HG02943 (cell line): Measurements from ENCODE around the gene CST4.
"Not testable (repeated sequence)": the region's sequence is repeated elsewhere in the genome, so short reads cannot be mapped to it uniquely, and the experiment has no call there.

Experiments
- ATAC-seq: cut with Tn5 transposase; IDR thresholded peaks from one replicate; pipeline ENCODE4 v1.9.1; 2021; ENCODE audit warnings: mild to moderate bottlenecking, low read depth, moderate library complexity; ENCODE audit not compliant: unreplicated experiment

Gene CST4, protein sequence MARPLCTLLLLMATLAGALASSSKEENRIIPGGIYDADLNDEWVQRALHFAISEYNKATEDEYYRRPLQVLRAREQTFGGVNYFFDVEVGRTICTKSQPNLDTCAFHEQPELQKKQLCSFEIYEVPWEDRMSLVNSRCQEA

DNA sequence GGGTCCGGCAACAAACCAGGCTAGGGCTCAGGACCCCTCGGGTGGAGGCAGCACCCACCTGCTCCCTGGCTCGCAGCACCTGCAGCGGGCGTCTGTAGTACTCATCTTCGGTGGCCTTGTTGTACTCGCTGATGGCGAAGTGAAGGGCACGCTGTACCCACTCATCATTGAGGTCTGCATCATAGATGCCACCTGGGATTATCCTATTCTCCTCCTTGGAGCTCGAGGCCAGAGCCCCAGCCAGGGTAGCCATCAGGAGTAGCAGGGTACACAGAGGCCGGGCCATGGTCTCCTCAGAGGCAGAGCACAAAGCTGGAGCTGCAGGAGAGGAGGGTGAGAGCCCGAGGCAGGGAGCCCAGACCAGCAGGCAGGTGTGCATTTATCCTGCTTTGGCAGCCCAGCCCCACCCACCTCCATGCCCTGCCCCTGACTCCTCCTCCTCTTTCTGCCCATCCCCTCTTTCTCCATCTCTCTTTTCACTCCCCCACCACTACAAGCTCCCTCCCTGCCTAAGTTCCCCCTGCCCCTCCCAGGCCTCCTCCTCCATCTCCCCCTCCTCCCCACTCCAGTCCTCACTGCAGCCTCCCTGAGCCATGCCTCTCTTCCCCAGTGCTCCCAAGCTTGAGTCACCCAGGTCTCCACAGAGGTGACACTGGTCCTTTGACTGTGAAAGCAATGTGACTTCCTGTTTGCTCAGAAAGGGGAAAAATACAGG, at the start of gene CST4:
Gene CST4 (minus strand): TSS at position 355 of the 715 bp plus-strand sequence. CDS start 69 bp downstream, at position 286.
- not testable (repeated sequence) for ATAC-seq

DNA sequence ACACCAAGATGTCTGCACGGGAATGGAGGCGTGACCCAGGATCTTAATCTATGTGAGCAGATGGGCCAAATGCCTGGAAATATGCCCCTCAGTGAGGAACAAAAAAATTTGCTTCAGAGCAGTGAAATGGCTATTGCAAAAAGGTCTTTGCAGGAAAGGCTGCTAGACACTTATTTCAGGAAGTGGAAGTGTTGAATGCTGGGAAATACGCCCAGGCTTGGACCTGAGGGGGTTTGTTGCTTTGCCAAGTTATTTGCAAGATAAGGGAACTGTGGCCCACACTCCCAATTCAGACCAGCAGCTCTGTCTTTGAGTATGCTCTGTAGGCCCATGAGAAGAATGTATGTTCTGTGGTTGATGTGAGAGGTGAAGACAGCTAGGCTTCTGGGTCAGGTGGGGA, 46.6 kb upstream of the CST4 start:
- not testable (repeated sequence) for ATAC-seq

DNA sequence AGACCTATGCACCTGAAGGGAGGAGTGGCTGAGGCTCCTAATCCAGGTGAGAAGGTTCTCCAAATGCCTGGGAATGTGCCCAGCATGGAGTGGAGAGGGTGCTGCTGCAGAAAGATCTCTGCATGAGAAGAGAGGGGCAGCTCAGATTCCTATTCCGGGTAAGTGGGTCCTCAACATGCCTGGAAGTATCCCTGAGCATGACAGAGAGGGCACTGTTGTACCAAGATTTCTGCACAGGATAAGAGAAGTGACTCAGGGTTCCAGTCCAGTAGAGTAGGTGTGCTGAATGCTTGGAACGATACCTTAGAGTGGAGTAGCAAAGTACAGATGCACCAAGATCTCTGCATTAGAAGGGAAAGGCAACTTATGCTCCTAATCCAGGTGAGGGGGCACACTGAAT, 46.1 kb upstream of the CST4 start:
- ATAC-seq = not testable (repeated sequence)

DNA sequence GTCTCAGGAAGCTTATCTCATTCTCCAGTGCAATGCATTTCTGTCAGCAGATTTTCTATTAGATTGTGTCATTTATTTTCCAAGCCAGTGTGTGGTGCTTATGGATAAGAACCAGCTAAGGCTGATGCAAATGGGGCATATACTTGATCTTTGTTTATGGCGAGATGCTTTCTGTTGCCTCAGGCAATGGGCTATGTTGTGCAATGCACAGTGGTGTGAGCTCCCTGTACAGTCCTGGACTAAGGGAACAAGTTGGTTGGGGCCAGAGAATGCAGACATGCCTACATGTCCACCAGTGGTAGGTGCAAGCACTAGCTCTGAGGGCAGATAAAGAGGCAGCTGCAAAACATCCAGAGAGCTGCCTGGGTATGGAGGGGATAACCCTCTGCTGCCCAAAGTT, 45.6 kb upstream of the CST4 start:
- not testable (repeated sequence) for ATAC-seq

DNA sequence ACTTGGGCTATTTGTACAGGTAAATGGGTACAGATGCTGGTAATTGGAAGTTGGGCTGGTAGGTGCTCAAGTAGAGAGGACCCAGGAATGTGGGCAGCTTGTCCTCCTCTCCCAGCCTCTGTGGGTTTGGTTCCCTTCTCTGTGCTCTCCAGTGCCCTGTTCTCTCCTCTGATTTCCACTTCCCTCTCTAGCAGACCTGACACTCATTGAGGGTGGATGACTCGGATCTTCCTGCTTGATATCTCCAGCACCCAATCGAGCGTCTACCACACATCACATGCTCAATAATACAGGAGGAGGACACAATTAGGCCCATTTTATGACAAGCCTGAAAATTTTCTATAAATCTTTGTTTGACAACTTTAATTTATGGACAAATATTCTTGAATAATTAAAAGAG, 38.2 kb upstream of the CST4 start:
- ATAC-seq = no peak

DNA sequence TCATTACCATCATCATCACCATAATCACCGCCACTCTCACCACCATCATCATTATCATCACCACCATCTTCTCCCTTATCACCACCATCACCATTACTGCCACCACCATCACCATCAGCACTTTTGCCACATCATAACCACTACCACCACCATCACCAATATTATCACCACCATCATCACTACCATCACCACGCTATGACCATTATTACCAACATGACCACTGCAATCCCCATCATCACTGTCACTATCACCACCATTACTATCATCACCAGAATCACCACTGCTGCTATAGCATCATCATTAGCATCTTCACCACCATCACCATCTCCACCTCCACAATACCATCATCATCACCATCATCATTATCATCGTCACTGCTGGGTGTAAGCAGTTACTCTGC, 36.3 kb upstream of the CST4 start:
- ATAC-seq = no peak

DNA sequence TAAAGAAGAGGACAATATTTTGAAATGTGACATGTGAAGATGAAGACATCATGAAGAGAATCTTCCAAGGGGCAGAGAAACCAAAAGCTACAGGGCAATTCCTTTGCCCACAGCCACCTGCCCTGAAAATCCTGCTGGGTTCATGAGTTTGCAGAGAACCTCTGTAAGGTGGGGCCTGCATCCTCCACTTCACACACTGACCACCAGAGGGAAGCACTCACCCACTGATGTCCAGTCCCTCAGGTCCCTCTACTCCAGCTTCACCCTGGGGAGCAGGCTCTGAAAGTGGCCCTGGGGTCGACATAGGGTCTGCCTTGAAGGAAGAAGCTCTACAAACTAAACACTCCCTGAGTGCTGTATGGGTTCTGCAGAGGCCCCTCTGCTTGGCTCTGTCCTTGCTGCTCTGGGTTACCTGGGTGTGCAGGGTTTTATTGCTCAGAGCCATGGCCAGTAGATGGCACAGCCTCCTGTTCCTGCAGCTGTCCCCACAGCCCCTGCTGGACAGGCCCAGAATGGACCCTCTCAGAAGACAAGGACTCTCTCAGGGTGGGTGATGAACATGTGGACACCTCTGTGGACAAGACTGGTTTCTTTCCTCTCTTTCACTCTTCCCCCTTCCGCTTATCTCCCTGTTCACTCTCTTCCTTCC, 34.9 kb upstream of the CST4 start:
- ATAC-seq = not testable (repeated sequence)

DNA sequence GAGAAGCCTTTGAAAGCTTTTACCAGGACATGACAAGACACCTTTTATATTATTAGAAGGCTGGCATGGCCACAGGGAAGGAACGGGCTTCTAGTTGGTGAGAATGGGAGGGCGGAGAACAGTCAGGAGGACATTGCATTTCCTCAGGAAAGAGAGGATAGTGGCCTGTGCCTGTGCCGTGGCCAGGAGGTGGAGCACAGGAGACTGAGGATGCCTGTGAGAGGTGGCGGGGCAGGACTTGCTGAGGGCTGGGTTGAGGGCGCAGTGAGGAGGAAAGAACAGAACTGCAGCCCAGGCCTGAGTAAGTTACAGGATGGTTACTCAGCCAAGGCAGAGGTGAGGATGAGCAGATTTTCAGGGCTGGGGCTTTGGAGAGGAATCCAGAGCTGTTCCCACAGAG, 34.0 kb upstream of the CST4 start:
- not testable (repeated sequence) for ATAC-seq

DNA sequence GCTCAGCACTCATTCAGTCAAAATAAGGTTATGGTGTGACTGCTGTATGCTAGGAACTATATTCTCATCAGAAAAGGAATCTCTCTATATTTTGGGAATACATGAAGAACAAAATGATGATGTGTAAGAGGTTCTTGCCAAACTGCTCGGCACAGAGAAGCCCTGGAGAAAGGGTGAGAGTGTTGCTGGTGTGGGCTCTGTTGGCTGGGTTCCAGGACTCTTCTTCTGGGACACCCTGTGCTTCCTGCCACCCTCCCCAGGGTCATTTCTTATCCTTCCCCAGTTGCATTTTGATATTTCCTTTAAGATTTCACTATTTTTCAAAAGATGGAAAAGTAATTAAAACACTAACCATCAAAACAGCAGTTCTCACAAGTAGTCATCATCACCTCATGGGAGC, 33.1 kb upstream of the CST4 start:
- no peak for ATAC-seq

DNA sequence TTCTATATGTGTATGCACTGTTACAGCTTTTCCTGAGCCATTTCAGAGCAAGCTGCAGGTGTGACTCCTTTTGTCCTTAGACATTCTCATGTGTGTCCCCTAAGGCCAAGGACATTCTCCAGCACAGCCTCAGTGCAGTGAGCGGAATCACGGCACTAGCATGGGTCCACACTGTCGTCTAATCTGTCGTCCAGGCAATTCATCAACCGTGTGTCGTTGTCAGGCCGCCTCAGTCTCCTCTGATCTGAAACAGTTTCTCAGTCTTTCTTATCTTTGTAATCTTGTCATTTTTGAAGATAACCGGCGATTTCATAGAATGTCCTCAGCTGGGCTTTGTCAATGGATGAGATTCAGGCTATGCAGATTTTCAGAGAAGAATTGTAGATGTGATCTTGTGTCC, 30.5 kb upstream of the CST4 start:
- not testable (repeated sequence) for ATAC-seq

DNA sequence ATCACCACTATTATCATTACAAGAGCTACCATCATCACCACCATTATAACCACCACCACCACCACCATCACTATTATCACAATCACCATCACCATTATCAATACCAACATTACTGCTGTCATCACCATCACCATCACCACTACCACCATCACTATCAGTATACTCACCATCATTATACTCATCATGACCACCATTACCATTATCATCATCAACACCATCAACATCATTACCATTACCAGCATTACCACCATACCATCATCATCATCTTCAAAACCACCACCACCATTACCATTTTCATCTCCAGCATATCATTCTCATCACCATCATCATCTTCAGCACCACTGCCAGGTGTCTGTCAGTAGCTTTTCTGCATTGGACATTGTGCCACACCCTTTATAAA, 22.9 kb upstream of the CST4 start:
- ATAC-seq = not testable (repeated sequence)

DNA sequence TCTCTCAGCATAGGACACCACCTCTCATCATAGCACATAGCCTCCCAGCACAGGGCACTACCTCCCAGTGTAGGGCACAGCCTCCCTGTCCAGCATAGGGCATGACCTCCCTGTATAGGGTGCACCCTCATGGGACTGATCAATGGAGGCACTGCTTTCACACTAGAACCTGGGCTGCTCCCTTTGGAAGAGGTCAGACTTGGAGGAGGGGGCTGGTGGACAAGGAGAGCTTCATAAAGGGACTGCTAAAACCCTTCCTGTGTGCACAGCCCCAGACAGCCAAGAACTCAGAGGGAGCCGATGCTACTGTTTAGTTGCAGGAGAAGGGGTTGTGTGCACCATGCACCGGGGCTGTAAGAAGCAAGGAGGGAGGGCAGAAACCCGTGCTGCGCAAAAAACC, 21.9 kb upstream of the CST4 start:
- ATAC-seq = no peak

DNA sequence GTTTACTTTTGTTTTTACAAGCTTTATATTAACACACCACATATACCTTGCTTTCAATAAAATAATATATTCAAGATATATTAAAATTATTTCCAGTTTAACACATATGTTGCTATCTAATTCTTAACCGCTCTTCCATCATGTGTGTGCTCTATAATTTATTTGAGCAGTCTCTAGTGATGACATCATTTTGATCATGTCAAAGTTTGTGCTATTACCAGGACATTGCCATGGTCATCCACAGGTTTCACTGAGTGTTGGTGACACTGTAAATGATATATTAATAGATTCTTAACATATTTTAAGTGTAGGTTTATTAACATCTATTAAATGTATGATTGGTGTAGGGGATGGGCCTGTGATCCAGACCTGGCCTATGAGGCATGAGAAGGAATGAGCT, 17.1 kb upstream of the CST4 start:
- ATAC-seq = no peak

DNA sequence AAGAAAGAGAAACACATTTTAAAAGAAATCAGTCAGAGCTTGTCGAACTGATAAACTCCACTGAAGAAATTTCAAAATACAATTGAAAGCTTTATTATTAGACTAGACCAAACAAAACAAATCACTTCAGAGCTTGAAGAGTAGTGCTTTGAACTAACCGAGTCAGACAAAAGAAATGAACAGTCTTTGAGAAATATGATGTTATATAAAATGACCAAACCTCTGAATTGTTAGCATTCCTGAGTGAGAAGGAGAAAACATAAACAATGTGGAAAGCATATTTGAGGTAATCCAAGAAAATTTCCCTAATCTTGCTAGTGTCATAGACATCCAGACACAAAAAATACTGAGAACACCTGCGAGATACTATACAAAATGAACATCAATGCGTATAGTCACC, 13.2 kb upstream of the CST4 start:
- ATAC-seq = no peak

DNA sequence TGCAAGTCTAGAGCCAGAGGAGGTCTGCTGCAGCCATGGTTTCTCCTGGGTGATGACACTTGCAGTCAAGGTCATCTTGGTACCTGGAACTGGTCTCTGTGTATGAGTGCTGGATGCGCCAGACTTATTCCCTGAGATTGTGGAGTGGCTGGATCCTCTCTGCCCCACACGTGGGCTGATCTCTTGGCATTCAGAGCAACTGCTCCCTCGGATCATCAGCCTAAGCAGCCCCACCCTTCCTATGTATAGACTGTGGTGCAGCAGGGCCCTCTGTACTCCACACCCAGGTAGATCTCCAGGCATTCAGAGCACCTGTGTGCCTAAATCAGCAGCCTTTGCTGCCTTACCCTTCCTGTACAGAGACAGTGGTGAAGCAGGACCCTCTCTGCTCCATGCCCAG, 12.1 kb upstream of the CST4 start:
- no peak for ATAC-seq

DNA sequence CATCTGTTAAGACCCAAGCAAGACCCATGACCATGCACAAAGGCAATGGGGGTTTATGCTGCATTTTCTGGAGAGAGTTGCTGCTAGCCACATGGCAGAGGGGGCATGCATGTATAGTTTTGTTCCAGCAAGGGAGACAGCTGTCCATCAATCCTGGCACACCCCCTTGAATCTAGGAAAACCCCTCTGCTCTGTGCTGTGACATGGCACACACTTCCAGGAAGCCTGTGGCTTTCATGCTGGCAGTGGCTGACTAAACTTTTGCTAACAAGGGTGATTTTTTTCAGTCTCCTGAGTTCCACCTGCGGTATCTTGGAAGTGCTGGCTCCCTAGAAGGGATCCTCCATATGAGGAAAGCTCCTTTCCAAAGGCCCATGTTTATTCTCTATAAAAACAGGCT, 9.1 kb upstream of the CST4 start:
- ATAC-seq = no peak

DNA sequence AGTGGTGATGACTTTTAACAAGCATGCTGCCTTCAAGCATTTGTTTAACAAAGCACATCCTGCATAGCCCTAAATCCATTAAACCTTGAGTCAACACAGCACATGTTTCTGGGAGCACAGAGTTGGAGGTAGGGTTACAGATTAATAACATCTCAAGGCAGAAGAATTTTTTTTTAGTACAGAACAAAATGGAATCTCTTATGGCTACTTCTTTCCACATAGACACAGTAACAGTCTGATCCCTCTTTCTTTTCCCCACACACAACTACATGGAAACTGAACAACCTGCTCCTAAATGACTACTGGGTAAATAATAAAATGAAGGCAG, 6.2 kb upstream of the CST4 start:
- not testable (repeated sequence) for ATAC-seq

DNA sequence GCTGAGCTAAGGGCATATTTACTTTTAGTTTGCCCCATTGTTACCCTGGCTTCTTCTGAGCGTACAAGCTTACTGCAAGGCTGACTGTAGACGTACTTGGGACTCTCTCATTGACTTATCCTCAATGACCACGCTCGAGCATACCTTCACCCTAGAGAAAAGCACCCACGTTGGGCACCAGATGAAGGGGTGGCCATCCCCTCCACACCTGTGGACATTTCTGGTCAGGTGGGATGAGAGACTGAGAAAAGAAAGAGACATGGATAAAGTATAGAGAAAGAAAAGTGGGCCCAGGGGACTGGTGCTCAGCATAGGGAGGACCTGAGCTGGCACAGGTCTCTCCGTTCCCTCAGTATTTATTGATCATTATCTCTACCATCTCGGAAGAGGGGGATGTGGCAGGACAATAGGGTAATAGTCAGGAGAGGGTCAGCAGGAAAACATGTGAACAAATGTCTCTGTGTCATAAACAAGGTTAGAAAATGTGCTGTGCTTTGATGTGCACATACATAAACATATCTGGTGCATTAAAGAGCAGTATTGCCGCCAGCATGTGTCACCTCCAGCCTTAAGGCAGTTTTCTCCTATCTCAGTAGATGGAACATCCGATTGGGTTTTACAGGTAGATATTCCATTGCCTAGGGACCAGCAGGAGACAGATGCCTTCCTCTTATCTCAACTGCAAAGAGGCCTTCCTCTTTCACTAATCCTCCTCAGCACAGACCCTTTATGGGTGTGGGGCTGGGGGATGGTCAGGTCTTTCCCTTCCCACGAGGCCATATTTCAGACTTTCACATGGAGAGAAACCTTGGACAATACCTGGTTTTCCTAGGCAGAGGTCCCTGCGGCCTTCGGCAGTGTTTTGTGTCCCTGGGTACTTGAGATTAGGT, 5.6 kb upstream of the CST4 start:
- not testable (repeated sequence) for ATAC-seq

DNA sequence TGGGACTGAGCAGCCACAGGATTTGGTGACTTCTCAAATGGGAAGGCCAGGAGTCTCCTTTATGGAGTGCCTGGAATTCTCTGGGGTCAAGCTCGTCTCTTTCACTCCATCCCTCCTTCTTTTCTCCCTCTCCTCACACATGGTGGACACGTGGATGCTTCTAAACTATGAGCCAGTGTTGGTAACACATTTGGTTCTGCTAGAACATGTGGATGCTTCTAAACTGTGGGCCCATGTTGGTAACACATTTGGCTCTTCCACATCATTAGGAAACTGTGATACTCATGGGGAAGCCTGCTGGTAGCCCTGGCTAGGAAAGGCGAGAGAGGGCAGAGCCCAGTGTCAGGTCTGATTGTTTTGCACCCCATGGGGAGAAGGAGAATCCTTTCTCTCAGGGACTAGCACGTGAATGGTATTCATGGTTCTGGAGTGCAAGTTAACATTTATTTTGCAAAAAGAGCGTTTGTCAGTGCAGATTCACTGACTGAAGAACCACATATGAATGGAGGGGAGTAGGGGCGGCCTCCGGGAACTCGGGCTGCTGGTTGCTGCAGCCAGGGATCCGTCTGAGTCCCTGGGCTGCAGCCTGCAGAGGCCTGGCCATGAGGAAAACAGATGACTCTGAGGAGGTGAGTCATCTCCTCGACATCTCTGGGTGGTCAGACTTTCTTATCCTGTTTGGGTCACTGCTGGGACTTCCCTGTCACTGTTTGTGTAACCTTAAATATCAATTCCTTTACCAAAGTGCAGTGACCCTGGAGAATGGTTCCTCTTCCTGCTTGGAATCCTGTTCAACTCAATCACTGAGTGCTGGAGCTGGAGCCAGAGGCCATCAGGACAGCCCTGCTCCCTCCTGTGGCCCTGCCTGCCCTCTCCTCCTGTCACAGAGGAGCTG, 4.1 kb upstream of the CST4 start:
- ATAC-seq = not testable (repeated sequence)

DNA sequence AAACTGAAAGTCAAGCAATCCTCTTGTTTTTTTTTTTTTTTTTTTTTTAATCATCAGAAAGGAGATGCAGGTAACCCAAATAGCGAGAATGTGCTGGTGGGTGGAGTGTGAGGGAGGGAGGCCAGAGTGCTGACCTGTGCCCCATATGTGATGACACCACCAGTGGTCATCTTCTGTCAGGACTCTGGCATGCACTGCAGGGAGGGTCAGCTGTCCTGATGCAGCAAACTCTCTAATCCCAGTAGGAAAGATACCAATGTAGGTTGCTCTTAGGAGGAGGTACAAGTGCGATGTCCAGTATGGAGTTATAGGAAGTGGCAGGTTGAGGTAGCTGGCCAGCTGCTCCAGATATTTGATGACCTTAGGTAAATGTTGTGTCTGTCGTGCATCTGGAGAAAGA, 2.8 kb upstream of the CST4 start:
- no peak for ATAC-seq
